HG02938 (cell line): ENCODE results near the gene PTCD2.

Experiments
- ATAC-seq: cut with Tn5 transposase; IDR thresholded peaks from one replicate; pipeline ENCODE4 v1.9.1; 2021; ENCODE audit warnings: mild to moderate bottlenecking, moderate library complexity; ENCODE audit not compliant: unreplicated experiment

PTCD2 gene

GRCh38 chr5:72408603-72409002 lies 88.4 kb downstream of the PTCD2 start:
- no peak for ATAC-seq

GRCh38 chr5:72410688-72411295 lies 90.6 kb downstream of the PTCD2 start:
- ATAC-seq, result no peak

DNA sequence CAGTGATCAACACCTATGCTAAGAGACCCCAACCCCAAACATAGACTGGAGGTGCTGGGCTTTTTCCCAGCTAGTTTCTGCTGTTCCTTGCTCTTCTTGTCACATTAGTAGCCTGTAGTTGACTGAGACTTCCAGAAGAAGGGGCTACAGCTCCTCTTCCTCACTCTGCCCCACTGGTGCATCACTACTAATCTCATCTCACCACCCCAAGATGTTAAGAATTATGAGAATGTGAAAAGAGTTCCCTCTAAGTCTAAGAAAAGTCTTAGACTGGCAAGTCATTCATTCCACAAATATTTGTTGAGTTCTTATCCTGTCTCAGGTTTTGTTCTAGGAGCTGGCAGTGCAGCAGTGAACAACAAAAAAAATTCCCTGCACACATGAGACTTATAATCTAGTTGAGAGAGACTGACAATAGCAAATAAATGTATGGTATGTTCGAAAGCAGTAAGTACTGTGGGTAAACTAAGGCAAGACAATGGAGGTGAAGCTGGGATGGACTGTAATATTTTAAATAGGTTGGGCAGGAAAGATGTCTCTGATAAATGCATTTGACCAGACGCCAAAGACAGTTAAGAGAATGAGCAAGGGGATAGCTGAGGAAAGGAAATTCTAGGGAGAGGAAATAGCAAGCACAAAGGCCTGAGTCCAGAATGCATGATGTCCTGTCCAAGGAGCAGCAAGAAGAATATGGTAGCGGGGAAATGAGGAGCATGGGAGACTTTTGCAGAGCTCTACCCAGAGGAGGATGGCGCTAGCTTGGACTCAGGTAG lies 92.3 kb downstream of the PTCD2 start:
- ATAC-seq, result no peak

DNA sequence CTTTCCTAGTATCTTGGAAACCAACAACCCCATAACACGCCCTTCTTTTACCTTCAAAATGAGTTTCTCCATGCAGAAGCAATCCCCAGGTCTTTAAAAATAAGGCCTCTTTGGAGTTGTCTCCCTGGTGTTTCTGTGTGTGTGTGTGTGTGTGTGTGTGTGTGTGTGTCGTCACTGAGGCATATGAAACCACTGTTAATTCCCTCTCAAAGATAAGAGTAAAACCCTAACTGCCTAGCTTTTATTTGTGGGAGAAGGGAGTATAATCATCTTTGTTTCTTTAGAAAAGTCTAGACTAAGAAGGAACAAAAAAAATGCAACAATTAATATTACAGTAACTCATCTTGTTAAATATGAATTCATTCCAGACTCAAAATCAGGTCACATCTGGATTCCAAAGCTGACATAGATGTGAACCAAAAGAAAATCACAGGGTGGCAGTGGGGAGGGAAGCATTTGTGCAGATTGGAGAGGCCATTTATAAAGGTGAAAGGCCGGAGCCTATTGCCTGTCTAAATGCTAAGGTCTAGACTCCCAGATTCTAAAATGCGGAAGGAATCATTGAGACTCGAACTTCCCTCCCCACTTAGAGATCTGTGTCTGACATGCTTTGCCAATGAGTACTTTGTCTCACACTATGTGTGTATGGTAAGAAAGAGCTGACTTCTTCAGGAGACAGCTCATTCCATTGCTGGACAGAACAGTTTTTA lies 95.6 kb downstream of the PTCD2 start:
- ATAC-seq, result no peak

GRCh38 chr5:72417333-72418062 lies 97.3 kb downstream of the PTCD2 start:
- ATAC-seq, result no peak
